Hepatocyte (in vitro differentiated cells): ENCODE results near the gene ANKMY2. TPM values are rescaled to one million over a fixed set of nuclear protein-coding genes. Genes with fewer than 3 reads are reported as not detected.

Source experiments
- DNase-seq: peaks from one replicate; pipeline ENCODE4 v3.0.0-alpha.2; 2016; ENCODE audit warnings: low spot score
- H2AFZ ChIP-seq: fragments of 200-600 bp; sonication (generic); 2 replicates; pipeline ENCODE4 v1.6.0; 2016; ENCODE audit warnings: antibody characterized with exemption, mild to moderate bottlenecking
- H3K27ac ChIP-seq: fragments of 200-600 bp; sonication (generic); 2 replicates; pipeline ENCODE4 v1.5.1; 2016; ENCODE audit warnings: mild to moderate bottlenecking
- H3K27me3 ChIP-seq: fragments of 200-600 bp; sonication (generic); 2 replicates; pipeline ENCODE4 v1.6.1; 2016
- H3K36me3 ChIP-seq: fragments of 200-600 bp; sonication (generic); replicated peaks from 2 replicates; pipeline ENCODE4 v1.5.1; 2016; ENCODE audit warnings: low read depth; ENCODE audit not compliant: insufficient read depth
- H3K4me1 ChIP-seq: fragments of 200-600 bp; sonication (generic); 2 replicates; pipeline ENCODE4 v1.5.1; 2016; ENCODE audit warnings: mild to moderate bottlenecking, moderate library complexity; ENCODE audit not compliant: insufficient read depth
- H3K4me2 ChIP-seq: fragments of 200-600 bp; sonication (generic); 2 replicates; pipeline ENCODE4 v1.6.0; 2016
- H3K4me3 ChIP-seq: fragments of 200-600 bp; sonication (generic); 2 replicates; pipeline ENCODE4 v1.5.1; 2016; ENCODE audit warnings: mild to moderate bottlenecking
- H3K79me2 ChIP-seq: fragments of 200-600 bp; sonication (generic); 2 replicates; pipeline ENCODE4 v1.6.0; 2017; ENCODE audit warnings: mild to moderate bottlenecking
- H3K9me2 ChIP-seq: fragments of 200-600 bp; sonication (generic); replicated peaks from 2 replicates; pipeline ENCODE4 v1.6.0; 2017; ENCODE audit warnings: mild to moderate bottlenecking; ENCODE audit not compliant: insufficient read depth
- H3K9me3 ChIP-seq: fragments of 200-600 bp; sonication (generic); 2 replicates; pipeline ENCODE4 v1.5.1; 2016; ENCODE audit warnings: low read depth, mild to moderate bottlenecking
- H4K20me1 ChIP-seq: fragments of 200-600 bp; sonication (generic); 2 replicates; pipeline ENCODE4 v1.6.0; 2016; ENCODE audit warnings: mild to moderate bottlenecking; ENCODE audit not compliant: insufficient read depth, poor library complexity, severe bottlenecking
- EZH2 ChIP-seq: fragments of 200-600 bp; sonication (generic); IDR thresholded peaks from 2 replicates; pipeline ENCODE4 v1.6.1; 2016; ENCODE audit warnings: antibody characterized with exemption, mild to moderate bottlenecking, borderline replicate concordance
- EZH2phosphoT487 ChIP-seq: fragments of 200-600 bp; sonication (generic); IDR thresholded peaks from one replicate; pipeline ENCODE4 v1.6.1; 2018; ENCODE audit warnings: antibody characterized with exemption, mild to moderate bottlenecking, low read depth, moderate library complexity; ENCODE audit not compliant: unreplicated experiment, severe bottlenecking
- WGBS: methylation state at CpG from one replicate; pipeline ENCODE4 v1.1.6; 2016; ENCODE audit warnings: low lambda C conversion rate; ENCODE audit errors: missing lambda C conversion rate; 5-methylcytosine and 5-hydroxymethylcytosine counted together
- polyA plus RNA-seq: library from polyadenylated mRNA; unstranded; fragments of >200 nt; fragmentation: Nextera tagmentation; extraction: Ambion mirVana; gene quantifications from 2 replicates; pipeline ENCODE4 v1.2.1, GENCODE V29; 2016
- total RNA-seq: library from RNA; depleted of rRNA; stranded (reverse); fragments of >200 nt; gene quantifications from 2 replicates; pipeline ENCODE4 v1.2.3, GENCODE V29; 2014
- TF ChIP-seq, protein P1 (sequence below): fragments of 200-600 bp; sonication (generic); IDR thresholded peaks from 2 replicates; pipeline ENCODE4 v1.5.1; 2016; ENCODE audit warnings: antibody characterized with exemption, mild to moderate bottlenecking; ENCODE audit not compliant: poor library complexity

ANKMY2 gene
- total and polyA plus RNA-seq, 2 experiments from 2014 or later: 30.7 to 42.5 TPM

- H3K27me3 ChIP-seq: no peaks in the 10 kb centered on the region
- peaks cover 30% of the 10 kb centered on the region for H3K4me1 ChIP-seq
- H3K36me3 ChIP-seq: no peaks in the 10 kb centered on the region
- H2AFZ ChIP-seq: peak overlapping the region; percentile 47
- DNase-seq: peak; percentile 62
- H3K9me2 ChIP-seq: no peaks in the 10 kb centered on the region
- peak overlapping the region; percentile 90 for H3K27ac ChIP-seq
- H3K4me3 ChIP-seq: peak overlapping the region; percentile 54
- H4K20me1 ChIP-seq: peaks cover 20% of the 10 kb centered on the region
- peaks cover 86% of the 10 kb centered on the region for H3K79me2 ChIP-seq
- no peaks in the 10 kb centered on the region for H3K9me3 ChIP-seq
- H3K4me2 ChIP-seq: peak overlapping the region; percentile 91
- 3% methylated on average over 56 of the region's 57 CpGs for WGBS
- TF ChIP-seq, protein P1, sequence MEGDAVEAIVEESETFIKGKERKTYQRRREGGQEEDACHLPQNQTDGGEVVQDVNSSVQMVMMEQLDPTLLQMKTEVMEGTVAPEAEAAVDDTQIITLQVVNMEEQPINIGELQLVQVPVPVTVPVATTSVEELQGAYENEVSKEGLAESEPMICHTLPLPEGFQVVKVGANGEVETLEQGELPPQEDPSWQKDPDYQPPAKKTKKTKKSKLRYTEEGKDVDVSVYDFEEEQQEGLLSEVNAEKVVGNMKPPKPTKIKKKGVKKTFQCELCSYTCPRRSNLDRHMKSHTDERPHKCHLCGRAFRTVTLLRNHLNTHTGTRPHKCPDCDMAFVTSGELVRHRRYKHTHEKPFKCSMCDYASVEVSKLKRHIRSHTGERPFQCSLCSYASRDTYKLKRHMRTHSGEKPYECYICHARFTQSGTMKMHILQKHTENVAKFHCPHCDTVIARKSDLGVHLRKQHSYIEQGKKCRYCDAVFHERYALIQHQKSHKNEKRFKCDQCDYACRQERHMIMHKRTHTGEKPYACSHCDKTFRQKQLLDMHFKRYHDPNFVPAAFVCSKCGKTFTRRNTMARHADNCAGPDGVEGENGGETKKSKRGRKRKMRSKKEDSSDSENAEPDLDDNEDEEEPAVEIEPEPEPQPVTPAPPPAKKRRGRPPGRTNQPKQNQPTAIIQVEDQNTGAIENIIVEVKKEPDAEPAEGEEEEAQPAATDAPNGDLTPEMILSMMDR: no peak
- TF ChIP-seq EZH2phosphoT487 (no peak), EZH2 (no peak)
These were observed 640 bp downstream of the ANKMY2 start for GRCh38 chr7:16644636-16645592.

GRCh38 chr7:16644157-16644556, 1.4 kb downstream of the ANKMY2 start:
- TF ChIP-seq EZH2phosphoT487: no peak
- TF ChIP-seq, protein P1: no peak
- no peak for TF ChIP-seq EZH2
- Histone ChIP-seq H3K27me3 (no peaks in the 10 kb centered on the region), H3K4me3 (peak overlapping the region; percentile 54), H3K79me2 (peaks cover 86% of the 10 kb centered on the region), H3K9me3 (no peaks in the 10 kb centered on the region), H3K4me1 (peaks cover 30% of the 10 kb centered on the region), H4K20me1 (peaks cover 18% of the 10 kb centered on the region), H2AFZ (peak overlapping the region; percentile 47), H3K36me3 (no peaks in the 10 kb centered on the region), H3K4me2 (peak overlapping the region; percentile 91), H3K27ac (peak overlapping the region; percentile 90), H3K9me2 (no peaks in the 10 kb centered on the region)
- WGBS: 57% methylated on average over 4 of the region's 4 CpGs
- DNase-seq: peak; percentile 4

- Histone ChIP-seq H3K27ac (no peak overlapping the region), H2AFZ (no peak overlapping the region), H3K4me3 (no peak overlapping the region), H3K36me3 (no peaks in the 10 kb centered on the region), H3K9me3 (no peaks in the 10 kb centered on the region), H4K20me1 (no peaks in the 10 kb centered on the region), H3K4me1 (peaks cover 44% of the 10 kb centered on the region), H3K79me2 (peaks cover 88% of the 10 kb centered on the region), H3K9me2 (no peaks in the 10 kb centered on the region), H3K27me3 (no peaks in the 10 kb centered on the region), H3K4me2 (no peak overlapping the region)
- TF ChIP-seq EZH2: no peak
- TF ChIP-seq, protein P1: no peak
- TF ChIP-seq EZH2phosphoT487: no peak
- WGBS: 84% methylated on average over 7 of the region's 7 CpGs
- no peak for DNase-seq
These were observed 7.0 kb downstream of the ANKMY2 start for GRCh38 chr7:16638282-16639280.
